CD4-positive, alpha-beta T cell (primary cell): ENCODE results near the gene ITSN1. TPM values are rescaled to one million over a fixed set of nuclear protein-coding genes. Genes with fewer than 3 reads are reported as not detected.

Experiments used
- ATAC-seq: fragments of 200-7000 bp; cut with Tn5 transposase; one replicate; pipeline ENCODE4 v1.10.0; 2022; ENCODE audit warnings: mild to moderate bottlenecking; ENCODE audit not compliant: poor library complexity
- CTCF ChIA-PET: fragments of 350-600 bp; sonication (Branson Sonifier 250); formaldehyde crosslinking; loops from one replicate; lab custom pipeline; 2021; ENCODE audit warnings: antibody characterized with exemption, inconsistent platforms; lab: Charles Lee
- POLR2A ChIA-PET: fragments of 350-600 bp; sonication (Branson Sonifier 250); formaldehyde crosslinking; loops from one replicate; lab custom pipeline; 2021; ENCODE audit warnings: antibody characterized with exemption, inconsistent platforms; lab: Charles Lee
- DNase-seq, 14 experiments: peaks; one replicate each; pipeline ENCODE4 v3.0.0-alpha.2; 2013 to 2020; ENCODE audit warnings: mixed read lengths in 2 of 14
- H3K27ac ChIP-seq, 2 donors: one replicate each; pipeline versions ENCODE4 v1.5.1 to v1.7.0; 2013; ENCODE audit warnings: low read length in 2 of 2, low read depth in 1 of 2, mild to moderate bottlenecking in 1 of 2
- H3K27me3 ChIP-seq, 2 experiments: 1 replicate in 1 of 2; 2 replicates in 1 of 2; pipeline versions ENCODE4 v1.6.1 to v1.7.0; 2013; ENCODE audit warnings: low read length in 2 of 2, control low read depth in 1 of 2, mild to moderate bottlenecking in 1 of 2, moderate library complexity in 1 of 2; ENCODE audit not compliant: insufficient read depth in 2 of 2, control insufficient read depth in 1 of 2
- H3K36me3 ChIP-seq: one replicate; pipeline ENCODE4 v1.6.1; 2013; ENCODE audit warnings: low read length, control low read depth; ENCODE audit not compliant: insufficient read depth
- H3K4me1 ChIP-seq: one replicate; pipeline ENCODE4 v1.6.1; 2013; ENCODE audit warnings: low read length, control low read depth; ENCODE audit not compliant: insufficient read depth
- H3K4me3 ChIP-seq: one replicate; pipeline ENCODE4 v1.5.1; 2013; ENCODE audit warnings: mild to moderate bottlenecking, low read length, moderate library complexity
- H3K9me3 ChIP-seq, 2 experiments: 1 replicate in 1 of 2; 2 replicates in 1 of 2; pipeline versions ENCODE4 v1.6.1 to v1.7.0; 2013; ENCODE audit warnings: low read length in 2 of 2, mild to moderate bottlenecking in 2 of 2, control low read depth in 1 of 2, moderate library complexity in 1 of 2; ENCODE audit not compliant: control insufficient read depth in 1 of 2, insufficient read depth in 1 of 2
- H3K27ac Mint-ChIP-seq: one replicate; pipeline ENCODE4 v1.8.0; 2020; ENCODE audit warnings: mixed read lengths
- H3K27me3 Mint-ChIP-seq: one replicate; pipeline ENCODE4 v1.8.0; 2021; ENCODE audit warnings: mixed read lengths
- H3K36me3 Mint-ChIP-seq: one replicate; pipeline ENCODE4 v1.8.0; 2021; ENCODE audit warnings: low read depth, mixed read lengths
- H3K4me1 Mint-ChIP-seq: one replicate; pipeline ENCODE4 v1.8.0; 2021; ENCODE audit warnings: low read depth, mixed read lengths
- H3K4me3 Mint-ChIP-seq: one replicate; pipeline ENCODE4 v1.8.0; 2020; ENCODE audit warnings: mild to moderate bottlenecking, mixed read lengths
- H3K9me3 Mint-ChIP-seq: one replicate; pipeline ENCODE4 v1.8.0; 2020; ENCODE audit warnings: mixed read lengths
- CTCF ChIP-seq: fragments of 200-600 bp; IDR thresholded peaks from one replicate; pipeline ENCODE4 v1.8.0; 2022; ENCODE audit warnings: antibody characterized with exemption, mild to moderate bottlenecking
- intact Hi-C, 2 experiments: fragments of 100-400 bp; cut with DNase I in 1 of 2; cut with micrococcal nuclease in 1 of 2; formaldehyde crosslinking; loops; one replicate each; pipeline versions ENCODE4 v1.15.1 to v1.9.0; 2023 to 2025; cut with DNase I, micrococcal nuclease
- total RNA-seq, 174 experiments: library from RNA in 2 of 174; stranded (reverse) in 2 of 174; gene quantifications; one replicate each; pipeline ENCODE4 v1.2.3 and lab custom pipeline; 2021 to 2026

Gene ITSN1
- total RNA-seq, 2 experiments from 2014 or later = 2.1 to 3.0 TPM

GRCh38 chr21:33688353-33688752, 46.1 kb downstream of the ITSN1 start:
- Mint-ChIP-seq H3K4me3 (no peak overlapping the region), H3K4me1 (no peaks in the 10 kb centered on the region), H3K27ac (no peak overlapping the region), H3K9me3 (no peaks in the 10 kb centered on the region), H3K36me3 (no peaks in the 10 kb centered on the region), H3K27me3 (no peaks in the 10 kb centered on the region)
- POLR2A ChIA-PET = no interaction called here
- no peak for TF ChIP-seq CTCF
- no peaks in the 10 kb centered on the region for H3K27me3 ChIP-seq
- CTCF ChIA-PET = no interaction called here
- no peaks in the 10 kb centered on the region for H3K4me1 ChIP-seq
- H3K36me3 ChIP-seq = no peaks in the 10 kb centered on the region
- DNase-seq = no peak
- no peak overlapping the region for H3K27ac ChIP-seq
- H3K4me3 ChIP-seq = no peak overlapping the region
- no peak for ATAC-seq
- intact Hi-C loops = no loop called here
- no peaks in the 10 kb centered on the region for H3K9me3 ChIP-seq

GRCh38 chr21:33690874-33691273, 48.6 kb downstream of the ITSN1 start:
- ChIA-PET CTCF (interaction anchor here (1.5 kb wide), 1 partner anchor 25 kb away, joined by 3 read pairs; no protein-coding TSS in a partner anchor), POLR2A (no interaction called here)
- no peak overlapping the region for H3K4me3 Mint-ChIP-seq
- H3K27me3 ChIP-seq = no peaks in the 10 kb centered on the region
- H3K27ac ChIP-seq = no peak overlapping the region
- no peaks in the 10 kb centered on the region for H3K27me3 Mint-ChIP-seq
- no peaks in the 10 kb centered on the region for H3K4me1 ChIP-seq
- H3K4me1 Mint-ChIP-seq = no peaks in the 10 kb centered on the region
- no peaks in the 10 kb centered on the region for H3K36me3 Mint-ChIP-seq
- DNase-seq = no peak
- no peak for ATAC-seq
- no peaks in the 10 kb centered on the region for H3K36me3 ChIP-seq
- H3K4me3 ChIP-seq = no peak overlapping the region
- intact Hi-C loops = no loop called here
- H3K9me3 ChIP-seq = no peaks in the 10 kb centered on the region
- no peaks in the 10 kb centered on the region for H3K9me3 Mint-ChIP-seq
- no peak overlapping the region for H3K27ac Mint-ChIP-seq
- TF ChIP-seq CTCF = no peak

GRCh38 chr21:33691945-33692603, 49.8 kb downstream of the ITSN1 start:
- Histone ChIP-seq H3K4me1 (no peaks in the 10 kb centered on the region), H3K9me3 (no peaks in the 10 kb centered on the region), H3K36me3 (no peaks in the 10 kb centered on the region), H3K27me3 (no peaks in the 10 kb centered on the region), H3K27ac (no peak overlapping the region), H3K4me3 (no peak overlapping the region)
- intact Hi-C loops = no loop called here
- no peak for TF ChIP-seq CTCF
- no peak for ATAC-seq
- Mint-ChIP-seq H3K4me1 (no peaks in the 10 kb centered on the region), H3K27me3 (no peaks in the 10 kb centered on the region), H3K27ac (no peak overlapping the region), H3K36me3 (no peaks in the 10 kb centered on the region), H3K9me3 (no peaks in the 10 kb centered on the region), H3K4me3 (no peak overlapping the region)
- ChIA-PET CTCF (no interaction called here), POLR2A (no interaction called here)
- no peak for DNase-seq
